ENCODE results near the gene HS6ST3. TPM values are rescaled to one million over a fixed set of nuclear protein-coding genes. Genes with fewer than 3 reads are reported as not detected.

Gene HS6ST3
- total and polyA plus RNA-seq, 2 of the 13 experiments (the other 11 are each of a cell fraction or from before 2014, with no cell fraction given), result not detected

DNA sequence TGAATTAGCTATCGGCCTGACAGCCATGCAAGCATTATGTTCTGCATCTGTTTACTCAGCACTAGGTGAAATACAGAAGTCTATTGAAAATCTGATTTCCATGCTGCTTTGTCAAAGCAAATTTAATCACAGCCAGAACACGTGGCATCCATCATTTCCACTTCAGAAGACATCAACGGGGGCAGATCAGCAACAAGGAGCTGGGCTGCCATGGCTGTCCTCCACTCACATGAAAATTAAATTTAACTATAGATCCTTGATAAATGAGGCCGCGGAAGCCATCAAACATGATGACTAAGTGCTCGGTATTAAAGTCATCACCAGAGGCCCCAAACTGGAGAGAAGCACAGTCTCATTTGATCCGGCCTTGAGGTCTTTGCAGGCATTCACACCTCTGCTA lies 443.5 kb downstream of the HS6ST3 start:
- CTCF ChIA-PET (ENCODE audit: low intra/inter-chr PET ratio, low total read pairs), result no interaction called here
- BruUV-seq (replicated peaks), result no TSS peak

DNA sequence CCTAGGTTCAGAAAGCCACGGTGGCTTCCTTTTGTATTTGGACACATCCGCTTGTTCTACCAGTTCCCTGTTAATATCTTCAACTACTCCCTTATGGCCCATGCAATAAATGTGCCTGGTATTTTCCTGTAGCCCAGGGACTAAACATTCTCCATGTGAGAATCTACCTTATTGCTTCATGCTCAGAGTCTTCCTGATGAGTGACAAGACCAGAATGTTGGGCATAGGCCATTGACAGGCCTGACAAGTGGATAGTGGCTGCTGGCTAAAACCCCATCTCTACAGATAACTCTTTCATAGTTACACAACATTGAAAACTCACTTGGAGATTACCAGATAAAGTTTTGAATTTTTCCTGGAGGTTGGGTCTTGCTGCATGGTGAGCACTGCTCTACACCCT lies 449.9 kb downstream of the HS6ST3 start:
- no peaks in the 10 kb centered on the region for H3K4me1 ChIP-seq (ENCODE audit: insufficient read depth, low read length)
- H3K9ac ChIP-seq (ENCODE audit: insufficient read depth, low read depth, low read length), result no peak overlapping the region
- no peaks in the 10 kb centered on the region for H3K79me2 ChIP-seq (ENCODE audit: insufficient read depth, low read length)
- no peaks in the 10 kb centered on the region for H3K9me3 ChIP-seq (ENCODE audit: low read length)
- no TSS peak for BruUV-seq (replicated peaks)
- 50% methylated on average over 2 of the region's 2 CpGs for WGBS (ENCODE audit: low lambda C conversion rate)
- no peaks in the 10 kb centered on the region for H3K27me3 ChIP-seq (ENCODE audit: control insufficient read depth in 1 of 2, insufficient read depth in 2 of 2, low read length in 2 of 2)
- H3K4me2 ChIP-seq (ENCODE audit: low read depth, low read length), result no peak overlapping the region
- intact Hi-C loops (cut with micrococcal nuclease; ENCODE audit: unreplicated experiment) (no loop called here), in situ Hi-C loops (cut with HindIII; ENCODE audit: extremely low pct_ligation_motif_present, low pct_unique_long_range_greater_than_20kb) (no loop called here)
- no peaks in the 10 kb centered on the region for H3K36me3 ChIP-seq (replicated peaks in 1 of 2; ENCODE audit: control insufficient read depth in 1 of 2, insufficient read depth in 2 of 2, low read length in 2 of 2)
- ChIA-PET POLR2A (no interaction called here), CTCF (ENCODE audit: low intra/inter-chr PET ratio, low total read pairs) (no interaction called here)
- ATAC-seq, result no peak
- FAIRE-seq, result no peak
- no peak overlapping the region for H3K27ac ChIP-seq (ENCODE audit: extremely low read length, insufficient read depth, low read length)
- no peak for DNase-seq (ENCODE audit: low spot score)
- H2AFZ ChIP-seq (ENCODE audit: low read length), result no peak overlapping the region
- TF ChIP-seq ZNF770 (CRISPR knock-in tag; IDR thresholded peaks at IDR 0.05) (no peak), CREB1 (IDR thresholded peaks at IDR 0.05) (no peak), CREB1 (CRISPR knock-in tag; IDR thresholded peaks at IDR 0.05) (no peak)
- TF ChIP-seq, protein P1, sequence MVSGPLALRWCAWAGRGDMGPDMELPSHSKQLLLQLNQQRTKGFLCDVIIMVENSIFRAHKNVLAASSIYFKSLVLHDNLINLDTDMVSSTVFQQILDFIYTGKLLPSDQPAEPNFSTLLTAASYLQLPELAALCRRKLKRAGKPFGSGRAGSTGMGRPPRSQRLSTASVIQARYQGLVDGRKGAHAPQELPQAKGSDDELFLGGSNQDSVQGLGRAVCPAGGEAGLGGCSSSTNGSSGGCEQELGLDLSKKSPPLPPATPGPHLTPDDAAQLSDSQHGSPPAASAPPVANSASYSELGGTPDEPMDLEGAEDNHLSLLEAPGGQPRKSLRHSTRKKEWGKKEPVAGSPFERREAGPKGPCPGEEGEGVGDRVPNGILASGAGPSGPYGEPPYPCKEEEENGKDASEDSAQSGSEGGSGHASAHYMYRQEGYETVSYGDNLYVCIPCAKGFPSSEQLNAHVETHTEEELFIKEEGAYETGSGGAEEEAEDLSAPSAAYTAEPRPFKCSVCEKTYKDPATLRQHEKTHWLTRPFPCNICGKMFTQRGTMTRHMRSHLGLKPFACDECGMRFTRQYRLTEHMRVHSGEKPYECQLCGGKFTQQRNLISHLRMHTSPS (CRISPR knock-in tag; IDR thresholded peaks at IDR 0.05; ENCODE audit: low read depth), result no peak
- no peak overlapping the region for H3K4me3 ChIP-seq (replicated peaks in 1 of 3; ENCODE audit: insufficient read depth in 1 of 3, low read depth in 2 of 3, low read length in 3 of 3)
- no peaks in the 10 kb centered on the region for H4K20me1 ChIP-seq (ENCODE audit: insufficient read depth, low read length)

More for the DNA sequence above, 443.5 kb downstream of the HS6ST3 start:
- intact Hi-C loops (cut with micrococcal nuclease; ENCODE audit: unreplicated experiment) (no loop called here), in situ Hi-C loops (cut with HindIII; ENCODE audit: extremely low pct_ligation_motif_present, low pct_unique_long_range_greater_than_20kb) (no loop called here)
- Histone ChIP-seq H3K4me1 (ENCODE audit: insufficient read depth, low read length) (no peaks in the 10 kb centered on the region), H2AFZ (ENCODE audit: low read length) (no peak overlapping the region), H3K9ac (ENCODE audit: insufficient read depth, low read depth, low read length) (no peak overlapping the region), H3K4me2 (ENCODE audit: low read depth, low read length) (no peak overlapping the region), H3K79me2 (ENCODE audit: insufficient read depth, low read length) (no peaks in the 10 kb centered on the region), H3K27ac (ENCODE audit: extremely low read length, insufficient read depth, low read length) (no peak overlapping the region), H3K4me3 (replicated peaks in 1 of 3; ENCODE audit: insufficient read depth in 1 of 3, low read depth in 2 of 3, low read length in 3 of 3) (no peak overlapping the region), H3K9me3 (ENCODE audit: low read length) (no peaks in the 10 kb centered on the region), H3K36me3 (replicated peaks in 1 of 2; ENCODE audit: control insufficient read depth in 1 of 2, insufficient read depth in 2 of 2, low read length in 2 of 2) (no peaks in the 10 kb centered on the region), H3K27me3 (ENCODE audit: control insufficient read depth in 1 of 2, insufficient read depth in 2 of 2, low read length in 2 of 2) (no peaks in the 10 kb centered on the region), H4K20me1 (ENCODE audit: insufficient read depth, low read length) (no peaks in the 10 kb centered on the region)
- FAIRE-seq (no peak), DNase-seq (ENCODE audit: low spot score) (no peak), ATAC-seq (no peak)
- WGBS (ENCODE audit: low lambda C conversion rate), result 30% methylated on average over 7 of the region's 7 CpGs
- TF ChIP-seq KDM3A (CRISPR knock-in tag; IDR thresholded peaks at IDR 0.05; ENCODE audit: low read depth) (no peak), NR3C1 (CRISPR knock-in tag; IDR thresholded peaks at IDR 0.05) (no peak), FOXO4 (CRISPR knock-in tag; conservative IDR thresholded peaks at IDR 0.05) (no peak), ZNF205 (CRISPR knock-in tag; IDR thresholded peaks at IDR 0.05) (no peak)
- POLR2A ChIA-PET, result no interaction called here
